VCaP (cell line): Measurements from ENCODE around the gene RNU5B-1.

Experiments
- H3K27ac ChIP-seq: fragments of 450-650 bp; 2 replicates; pipeline ENCODE4 v1.5.1; 2017
- TF ChIP-seq, protein P1 (sequence below): fragments of 450-650 bp; conservative IDR thresholded peaks from 2 replicates; pipeline ENCODE4 v1.5.1; 2017; ENCODE audit warnings: mild to moderate bottlenecking, moderate library complexity

The RNU5B-1 gene

DNA sequence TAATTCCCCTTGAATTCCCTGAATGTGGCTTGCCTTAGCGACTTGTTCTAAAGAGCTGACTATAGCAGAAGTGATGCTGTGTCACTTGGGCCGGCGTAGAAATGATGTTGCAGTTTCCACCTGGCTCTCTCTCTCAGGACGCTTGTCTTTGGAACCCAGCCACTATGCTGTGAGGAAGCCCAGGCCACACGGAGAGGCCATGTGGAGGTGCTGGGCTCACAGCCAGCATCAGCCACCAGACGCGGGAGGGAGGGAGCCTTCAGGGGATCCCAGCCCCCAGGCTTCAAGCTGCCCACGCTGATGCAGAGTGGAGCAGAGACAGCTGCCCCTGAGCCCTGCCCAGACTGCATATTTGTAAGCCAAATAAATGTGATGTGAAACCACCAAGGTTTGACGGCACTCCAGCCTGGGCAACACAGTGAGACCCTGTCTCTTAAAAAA is 18.6 kb downstream of the RNU5B-1 start:
- no peak overlapping the region for H3K27ac ChIP-seq
- TF ChIP-seq, protein P1, sequence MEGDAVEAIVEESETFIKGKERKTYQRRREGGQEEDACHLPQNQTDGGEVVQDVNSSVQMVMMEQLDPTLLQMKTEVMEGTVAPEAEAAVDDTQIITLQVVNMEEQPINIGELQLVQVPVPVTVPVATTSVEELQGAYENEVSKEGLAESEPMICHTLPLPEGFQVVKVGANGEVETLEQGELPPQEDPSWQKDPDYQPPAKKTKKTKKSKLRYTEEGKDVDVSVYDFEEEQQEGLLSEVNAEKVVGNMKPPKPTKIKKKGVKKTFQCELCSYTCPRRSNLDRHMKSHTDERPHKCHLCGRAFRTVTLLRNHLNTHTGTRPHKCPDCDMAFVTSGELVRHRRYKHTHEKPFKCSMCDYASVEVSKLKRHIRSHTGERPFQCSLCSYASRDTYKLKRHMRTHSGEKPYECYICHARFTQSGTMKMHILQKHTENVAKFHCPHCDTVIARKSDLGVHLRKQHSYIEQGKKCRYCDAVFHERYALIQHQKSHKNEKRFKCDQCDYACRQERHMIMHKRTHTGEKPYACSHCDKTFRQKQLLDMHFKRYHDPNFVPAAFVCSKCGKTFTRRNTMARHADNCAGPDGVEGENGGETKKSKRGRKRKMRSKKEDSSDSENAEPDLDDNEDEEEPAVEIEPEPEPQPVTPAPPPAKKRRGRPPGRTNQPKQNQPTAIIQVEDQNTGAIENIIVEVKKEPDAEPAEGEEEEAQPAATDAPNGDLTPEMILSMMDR, result no peak

DNA sequence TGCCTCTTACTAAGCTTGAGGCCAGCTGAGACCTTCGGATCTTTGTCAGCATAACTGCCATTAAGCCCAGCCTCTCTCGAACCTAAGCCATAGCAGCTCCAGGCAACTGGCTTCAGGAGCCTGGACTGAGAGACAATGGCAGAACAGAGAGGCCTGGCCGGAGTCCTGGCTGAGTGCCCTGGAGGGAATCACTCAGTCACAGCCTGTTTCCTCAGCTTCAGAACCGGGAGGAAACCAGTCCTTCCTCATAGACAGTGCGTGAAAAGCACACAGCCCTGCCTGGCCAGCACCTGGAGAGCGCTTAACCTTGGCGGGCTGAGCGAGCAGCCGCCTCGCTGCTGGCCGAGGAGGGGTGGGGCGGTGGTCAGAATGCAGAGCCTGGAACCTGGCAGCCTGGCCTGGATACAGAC is 21.6 kb downstream of the RNU5B-1 start:
- TF ChIP-seq, protein P1, result no peak
- peak overlapping the region; percentile 48 for H3K27ac ChIP-seq

- TF ChIP-seq, protein P1, result no peak
Measured at GRCh38 chr15:65326818-65327217, 22.3 kb downstream of the RNU5B-1 start.

GRCh38 chr15:65327651-65328393 is 23.3 kb downstream of the RNU5B-1 start:
- TF ChIP-seq, protein P1, result no peak
- H3K27ac ChIP-seq, result no peak overlapping the region

More at GRCh38 chr15:65326818-65327217, 22.3 kb downstream of the RNU5B-1 start:
- peak overlapping the region; percentile 48 for H3K27ac ChIP-seq

DNA sequence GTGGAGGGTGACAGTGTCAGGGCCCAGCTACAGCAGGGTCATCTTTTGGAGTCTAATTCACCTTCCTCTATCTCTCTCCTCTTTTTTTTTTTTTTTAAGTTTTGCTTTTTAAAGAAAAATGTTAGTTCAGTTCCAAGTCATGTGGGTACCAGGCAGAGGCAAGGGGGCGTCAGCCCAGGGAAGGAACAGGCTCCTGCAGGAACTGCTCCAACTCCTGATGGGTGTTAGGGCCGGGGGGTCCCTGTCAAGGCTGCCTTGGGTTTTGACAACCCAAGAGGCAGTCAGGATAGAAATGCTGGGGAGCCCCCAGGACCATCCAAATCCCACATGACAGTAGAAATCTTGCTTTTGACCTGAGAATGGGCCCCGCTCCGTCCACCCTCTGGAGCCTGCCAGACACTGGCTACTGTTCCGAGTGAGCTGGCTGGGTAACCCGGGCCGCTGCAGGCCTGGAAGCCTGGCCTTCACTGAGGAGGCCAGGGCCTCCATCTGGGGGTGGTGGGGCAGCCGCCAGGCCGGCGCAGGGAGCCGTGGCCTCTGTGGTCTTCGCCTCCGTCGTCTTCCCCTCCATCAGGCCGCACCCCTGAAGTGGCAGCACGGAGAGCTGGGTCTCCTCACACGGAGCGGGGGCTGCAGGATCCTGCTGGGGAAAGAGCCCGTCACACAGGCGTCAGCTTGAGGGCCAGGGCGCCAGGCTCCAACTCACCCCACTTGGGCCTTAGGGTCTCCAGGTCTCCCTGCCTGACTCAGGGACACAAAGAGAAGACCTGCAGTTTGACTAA is 24.2 kb downstream of the RNU5B-1 start:
- TF ChIP-seq, protein P1, result no peak
- H3K27ac ChIP-seq, result no peak overlapping the region

DNA sequence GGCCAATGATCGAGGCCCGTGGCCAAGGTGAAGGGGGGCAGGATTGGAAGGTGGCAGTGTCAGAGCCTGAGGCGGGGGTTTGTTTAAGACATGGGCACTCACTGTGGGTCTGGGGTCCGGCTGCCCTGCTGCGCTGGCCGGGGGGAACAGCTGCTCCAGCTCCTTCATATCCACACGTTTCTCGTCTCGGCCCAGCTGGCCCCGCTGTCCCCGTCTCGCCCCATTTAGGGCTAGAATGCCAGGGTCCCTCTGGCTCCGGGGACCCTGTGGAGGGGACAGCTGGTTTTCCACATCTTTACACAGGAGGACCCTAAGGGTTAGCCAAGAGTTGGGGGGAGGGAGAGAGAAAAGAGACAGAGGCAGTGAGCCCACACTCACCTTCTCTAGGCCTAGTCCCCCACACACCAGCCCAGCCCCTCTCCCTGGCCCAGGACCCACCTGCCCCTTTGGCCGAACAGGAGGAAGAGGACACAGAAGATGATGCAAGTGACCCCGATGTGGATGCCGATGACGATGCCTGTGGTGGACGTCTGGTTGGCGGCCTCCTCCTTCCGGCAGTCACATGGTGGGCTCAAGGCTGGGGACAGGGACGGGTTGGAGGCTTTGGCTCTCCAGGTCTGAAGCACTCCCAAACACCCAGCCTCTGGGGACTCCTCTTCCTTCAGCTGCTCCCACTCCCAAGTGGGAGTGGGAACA is 25.0 kb downstream of the RNU5B-1 start:
- TF ChIP-seq, protein P1, result no peak
- H3K27ac ChIP-seq, result no peak overlapping the region
